ENCODE measurements around the gene CCDC88C.

CCDC88C gene

GRCh38 chr14:91328313-91329050 lies 89.1 kb downstream of the CCDC88C start:
- no peak for DNase-seq (ENCODE audit: low read depth)

GRCh38 chr14:91327661-91328312 lies 89.8 kb downstream of the CCDC88C start:
- DNase-seq (ENCODE audit: low read depth), result no peak

GRCh38 chr14:91327250-91327595 lies 90.4 kb downstream of the CCDC88C start:
- DNase-seq (ENCODE audit: low read depth), result no peak

GRCh38 chr14:91326514-91327249 lies 90.9 kb downstream of the CCDC88C start:
- DNase-seq (ENCODE audit: low read depth), result no peak

- DNase-seq (ENCODE audit: low read depth), result no peak
Observed at GRCh38 chr14:91324606-91325575, 92.7 kb downstream of the CCDC88C start.

- DNase-seq (ENCODE audit: low read depth), result peak; percentile 38
Observed at GRCh38 chr14:91323671-91324605, 93.7 kb downstream of the CCDC88C start.

GRCh38 chr14:91323031-91323430 lies 94.6 kb downstream of the CCDC88C start:
- no peak for DNase-seq (ENCODE audit: low read depth)

- no peak for DNase-seq (ENCODE audit: low read depth)
Observed at GRCh38 chr14:91322623-91323022, 95.0 kb downstream of the CCDC88C start.

- DNase-seq (ENCODE audit: low read depth), result no peak
Observed at GRCh38 chr14:91321131-91321530, 96.5 kb downstream of the CCDC88C start.

- DNase-seq (ENCODE audit: low read depth), result no peak
Observed at GRCh38 chr14:91320266-91320665, 97.4 kb downstream of the CCDC88C start.

- DNase-seq (ENCODE audit: low read depth), result no peak
Observed at GRCh38 chr14:91318911-91319310, 98.7 kb downstream of the CCDC88C start.

GRCh38 chr14:91317381-91318308 lies 100.0 kb downstream of the CCDC88C start:
- DNase-seq (ENCODE audit: low read depth), result no peak

GRCh38 chr14:91316761-91317160 lies 100.9 kb downstream of the CCDC88C start:
- no peak for DNase-seq (ENCODE audit: low read depth)

- DNase-seq (ENCODE audit: low read depth), result no peak
Observed at GRCh38 chr14:91315844-91316267, 101.8 kb downstream of the CCDC88C start.

- DNase-seq (ENCODE audit: low read depth), result no peak
Observed at GRCh38 chr14:91313852-91314251, 103.8 kb downstream of the CCDC88C start.

GRCh38 chr14:91313154-91313850 lies 104.3 kb downstream of the CCDC88C start:
- DNase-seq (ENCODE audit: low read depth), result no peak

- DNase-seq (ENCODE audit: low read depth), result no peak
Observed at GRCh38 chr14:91311284-91311662, 106.3 kb downstream of the CCDC88C start.

GRCh38 chr14:91310606-91311283 lies 106.9 kb downstream of the CCDC88C start:
- no peak for DNase-seq (ENCODE audit: low read depth)

Data from GM04504 (cell line).